Right renal cortex interstitium (tissue), 3 donors: Measurements from ENCODE around the gene TIGD6. TPM values are rescaled to one million over a fixed set of nuclear protein-coding genes. Genes with fewer than 3 reads are reported as not detected.
"Not testable (repeated sequence)": the region's sequence is repeated elsewhere in the genome, so short reads cannot be mapped to it uniquely, and the experiment has no call there.

Experiments used
- DNase-seq, 3 donors: peaks; one replicate each; pipeline ENCODE4 v3.0.0-alpha.2; 2013; ENCODE audit warnings: low read depth in 3 of 3, low spot score in 2 of 3
- polyA plus RNA-seq, 3 donors: library from polyadenylated mRNA; unstranded; fragments of 120-200 nt; gene quantifications; one replicate each; pipeline ENCODE4 v1.2.1, GENCODE V29; 2013; ENCODE audit not compliant: insufficient read length in 3 of 3

Gene TIGD6
- polyA plus RNA-seq, 3 donors = 7.0 to 8.3 (median 7.0) TPM

DNA sequence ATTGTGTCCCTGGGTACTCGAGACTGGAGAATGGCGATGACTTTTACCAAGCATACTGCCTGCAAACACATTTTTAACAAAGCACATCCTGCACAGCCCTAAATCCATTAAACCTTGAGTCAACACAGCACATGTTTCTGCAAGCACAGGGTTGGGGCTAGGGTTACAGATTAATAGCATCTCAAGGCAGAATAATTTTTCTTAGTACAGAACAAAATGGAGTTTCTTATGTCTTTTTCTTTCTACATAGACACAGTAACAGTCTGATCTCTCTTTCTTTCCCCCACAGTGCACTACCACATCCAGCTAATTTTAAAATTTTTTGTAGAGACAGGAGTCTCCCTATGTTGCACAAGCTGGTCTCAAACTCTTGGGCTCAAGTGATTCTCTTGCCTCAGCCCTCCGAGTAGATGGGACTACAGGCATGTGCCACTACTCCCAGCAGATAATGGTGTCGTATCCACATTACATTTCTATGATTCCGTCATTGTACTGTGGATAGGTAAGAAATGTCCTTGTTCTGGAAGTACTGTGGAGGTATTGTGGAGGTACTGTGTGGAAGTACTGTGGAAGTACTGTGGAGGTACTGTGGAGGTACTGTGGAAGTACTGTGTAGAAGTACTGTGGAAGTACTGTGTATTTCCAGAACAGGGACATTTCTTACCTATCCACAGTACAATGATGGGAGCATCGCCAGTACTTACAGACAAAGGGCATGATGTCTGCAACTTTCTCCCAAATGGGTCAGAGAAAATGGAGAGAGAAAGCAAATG, 57.1 kb downstream of the TIGD6 start:
- not testable (repeated sequence) for DNase-seq

Other genes with a start within 250 kb of the TIGD6 start
- gene PDE6A, start 55.9 kb downstream of the TIGD6 start, polyA plus RNA-seq = under 1 TPM; 0.10 to 0.14 (median 0.14) TPM
- gene SLC26A2, start 39.9 kb downstream of the TIGD6 start, polyA plus RNA-seq = 10 to 100 TPM; 20.7 to 21.0 (median 20.7) TPM
- 10 to 100 TPM; 31.4 to 34.0 (median 33.1) TPM for gene HMGXB3, start 85 bp upstream of the TIGD6 start, polyA plus RNA-seq
- gene CSF1R, start 85.9 kb upstream of the TIGD6 start, polyA plus RNA-seq = 10 to 100 TPM; 13.6 to 15.1 (median 13.8) TPM
- gene PDGFRB, start 155.2 kb upstream of the TIGD6 start, polyA plus RNA-seq = 100 to 1,000 TPM; 118 to 167 (median 142) TPM
- under 1 TPM; 0.54 to 0.89 (median 0.62) TPM for gene CDX1, start 166.1 kb upstream of the TIGD6 start, polyA plus RNA-seq
- gene SLC6A7, start 189.4 kb upstream of the TIGD6 start, polyA plus RNA-seq = under 1 TPM in 2 of 3 donors, not detected in 1; 0.06 to 0.07 TPM